Ectodermal cell (in vitro differentiated cells): ENCODE results near the gene ENTPD3.
A peak's percentile ranks its signal among the peaks of the same experiment; 100 is the strongest.
"Not testable (repeated sequence)": the region's sequence is repeated elsewhere in the genome, so short reads cannot be mapped to it uniquely, and the experiment has no call there.

Source experiments
- H3K27ac ChIP-seq: 2 replicates; pipeline ENCODE4 v1.7.0; 2013; ENCODE audit warnings: mild to moderate bottlenecking, low read depth, low read length; ENCODE audit not compliant: insufficient read depth, poor library complexity, severe bottlenecking
- H3K27me3 ChIP-seq: 2 replicates; pipeline ENCODE4 v1.7.0; 2013; ENCODE audit warnings: mild to moderate bottlenecking, low read length; ENCODE audit not compliant: insufficient read depth, control insufficient read depth, poor library complexity, severe bottlenecking
- H3K36me3 ChIP-seq: one replicate; pipeline ENCODE4 v1.7.0; 2013; ENCODE audit warnings: low read length; ENCODE audit not compliant: control insufficient read depth, insufficient read depth
- H3K4me1 ChIP-seq: one replicate; pipeline ENCODE4 v1.7.0; 2013; ENCODE audit warnings: low read length; ENCODE audit not compliant: control insufficient read depth, insufficient read depth
- H3K4me3 ChIP-seq: 2 replicates; pipeline ENCODE4 v1.7.0; 2013; ENCODE audit warnings: low read depth, low read length, control low read depth; ENCODE audit not compliant: insufficient read depth
- H3K9me3 ChIP-seq: 2 replicates; pipeline ENCODE4 v1.7.0; 2013; ENCODE audit warnings: mild to moderate bottlenecking, low read length, moderate library complexity; ENCODE audit not compliant: control insufficient read depth
- WGBS, 2 experiments: methylation state at CpG; one replicate each; pipeline ENCODE4 v1.1.7; 2013; ENCODE audit warnings: missing lambda C conversion rate in 2 of 2; 5-methylcytosine and 5-hydroxymethylcytosine counted together

The ENTPD3 gene

DNA sequence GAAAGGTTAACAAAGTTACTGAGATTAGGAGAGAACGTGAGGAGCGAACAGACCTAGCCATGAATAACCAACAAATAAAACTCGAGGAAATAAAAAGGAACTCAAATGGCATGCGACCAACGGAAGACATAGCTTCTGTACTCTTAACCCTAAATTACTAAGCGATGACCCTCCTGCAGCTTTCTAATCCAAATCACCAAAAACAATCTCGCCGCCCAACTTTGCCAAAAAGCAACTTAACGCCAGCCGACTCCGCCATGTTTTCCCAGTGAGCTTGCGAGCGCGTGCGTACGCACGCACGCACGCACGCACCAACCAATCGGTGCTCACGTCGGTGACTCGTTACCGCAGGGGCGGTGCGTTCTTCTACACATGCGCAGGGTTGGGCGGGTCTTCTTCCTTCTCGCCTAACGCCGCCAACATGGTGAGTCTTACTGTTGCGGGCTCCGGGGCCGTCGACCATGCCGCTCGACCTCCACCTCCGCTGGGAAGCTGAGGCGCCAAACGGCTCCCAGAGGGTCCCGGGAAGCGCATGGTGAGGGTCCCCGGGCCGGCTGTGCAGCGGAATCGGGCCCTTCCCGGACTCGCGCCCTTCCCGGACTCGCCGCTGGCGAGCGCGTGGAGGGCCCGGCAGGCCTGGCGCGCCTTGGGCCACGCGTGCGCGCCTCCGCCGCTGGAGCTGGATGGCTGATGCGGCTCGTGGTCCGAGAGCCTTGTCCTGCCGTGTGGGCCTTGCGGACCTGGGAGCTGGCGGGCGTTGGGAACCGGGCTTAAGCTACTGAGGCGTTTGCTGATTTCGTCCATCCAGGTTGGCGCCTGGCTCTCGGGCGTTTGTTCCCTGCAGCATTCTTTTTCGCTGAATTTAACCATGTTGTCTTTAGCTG is 70.2 kb downstream of the ENTPD3 start, which contains the start of gene RPL14:
RPL14 (plus strand) TSS at position 400 of the 884 bp plus-strand sequence; CDS start at position 533, 133 bp downstream.
- 0 to 1% methylated on average over 79 of the region's 79 CpGs for WGBS, 2 experiments
- peak within 1 kb of the TSS; percentile 90 for H3K4me3 ChIP-seq
- H3K27me3 ChIP-seq = no peaks in the 10 kb centered on the region
- no peak within 1 kb of the TSS for H3K27ac ChIP-seq
- no peaks in the 10 kb centered on the region for H3K9me3 ChIP-seq
- H3K4me1 ChIP-seq = peaks cover 16% of the 10 kb centered on the region
- peaks cover 23% of the 10 kb centered on the region for H3K36me3 ChIP-seq

DNA sequence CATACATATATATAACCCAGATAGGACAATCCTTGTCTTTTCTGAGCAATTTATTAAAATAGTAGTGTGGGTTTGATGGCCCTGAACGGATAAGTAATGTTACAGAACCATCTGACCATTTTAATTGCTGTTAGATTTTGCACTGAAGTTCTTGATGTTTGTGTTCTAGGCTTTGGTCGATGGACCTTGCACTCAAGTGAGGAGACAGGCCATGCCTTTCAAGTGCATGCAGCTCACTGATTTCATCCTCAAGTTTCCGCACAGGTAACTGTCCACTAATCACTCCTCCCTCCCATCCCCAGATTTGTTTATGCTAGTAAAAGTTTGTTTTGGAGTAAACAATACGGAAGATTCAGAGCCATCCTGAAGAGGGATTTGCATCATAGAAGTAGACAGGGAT is 71.5 kb downstream of the ENTPD3 start:
- no peak overlapping the region for H3K27ac ChIP-seq
- WGBS, 2 experiments = 93 to 97% methylated on average over 4 of the region's 4 CpGs
- peak overlapping the region; percentile 90 for H3K4me3 ChIP-seq
- no peaks in the 10 kb centered on the region for H3K27me3 ChIP-seq
- no peaks in the 10 kb centered on the region for H3K9me3 ChIP-seq
- H3K4me1 ChIP-seq = peaks cover 12% of the 10 kb centered on the region
- H3K36me3 ChIP-seq = peaks cover 28% of the 10 kb centered on the region

DNA sequence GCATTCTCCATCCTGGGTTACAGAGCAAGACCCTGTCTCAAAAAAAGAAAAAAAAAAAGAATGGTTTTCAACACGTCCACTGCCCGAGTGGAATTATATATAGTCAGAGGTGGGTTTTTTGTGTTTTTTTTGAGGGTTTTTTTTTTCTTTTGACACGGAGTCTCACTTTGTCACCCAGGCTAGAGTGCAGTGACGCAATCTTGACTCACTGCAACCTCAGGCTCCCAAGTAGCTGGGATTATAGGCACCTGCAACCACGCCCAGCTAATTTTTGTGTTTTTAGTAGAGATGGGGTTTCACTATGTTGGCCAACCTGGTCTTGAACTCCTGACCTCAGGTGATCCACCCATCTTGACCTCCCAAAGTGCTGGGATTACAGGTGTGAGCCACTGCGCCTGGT is 73.5 kb downstream of the ENTPD3 start:
- H3K27ac ChIP-seq, H3K4me1 ChIP-seq, H3K4me3 ChIP-seq, H3K27me3 ChIP-seq, H3K9me3 ChIP-seq: not testable (repeated sequence)
- H3K36me3 ChIP-seq = peaks cover 36% of the 10 kb centered on the region
- 95 to 96% methylated on average over 5 to 6 of the region's 6 CpGs for WGBS, 2 experiments

DNA sequence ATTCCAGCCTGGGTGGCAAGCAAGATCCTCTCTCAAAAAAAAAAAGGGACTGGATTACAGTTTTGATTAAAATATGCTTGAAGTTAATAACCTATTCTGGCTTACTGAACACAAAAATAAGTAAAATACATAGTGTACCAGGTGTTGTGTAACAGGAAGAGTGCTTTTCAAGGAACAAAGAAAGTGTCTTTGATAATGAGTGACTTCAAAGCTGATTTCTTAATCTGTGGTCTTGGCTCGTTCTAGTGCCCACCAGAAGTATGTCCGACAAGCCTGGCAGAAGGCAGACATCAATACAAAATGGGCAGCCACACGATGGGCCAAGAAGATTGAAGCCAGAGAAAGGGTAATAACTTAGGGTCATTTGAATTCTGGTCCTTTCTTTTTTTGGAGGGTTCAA is 74.2 kb downstream of the ENTPD3 start:
- no peaks in the 10 kb centered on the region for H3K9me3 ChIP-seq
- peaks cover 36% of the 10 kb centered on the region for H3K36me3 ChIP-seq
- H3K4me3 ChIP-seq = no peak overlapping the region
- H3K27me3 ChIP-seq = no peaks in the 10 kb centered on the region
- no peak overlapping the region for H3K27ac ChIP-seq
- peaks cover 7% of the 10 kb centered on the region for H3K4me1 ChIP-seq
- 97 to 98% methylated on average over 3 of the region's 3 CpGs for WGBS, 2 experiments

DNA sequence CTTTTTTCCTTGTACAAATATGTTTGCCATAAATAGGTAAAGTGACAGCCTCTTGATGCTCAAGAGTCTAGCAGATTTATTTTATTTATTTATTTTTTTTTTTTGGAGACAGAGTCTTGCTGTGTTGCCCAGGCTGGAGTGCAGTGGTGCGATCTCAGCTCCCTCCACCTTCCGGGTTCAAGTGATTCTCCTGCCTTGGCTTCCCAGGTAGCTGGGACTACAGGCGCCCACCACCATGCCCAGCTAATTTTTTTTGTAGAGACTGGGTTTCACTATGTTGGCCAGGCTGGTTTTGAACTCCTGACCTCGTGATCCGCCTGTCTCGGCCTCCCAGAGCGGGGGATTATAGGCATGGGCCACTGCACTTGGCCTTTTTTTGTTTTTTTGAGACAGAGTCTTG is 75.9 kb downstream of the ENTPD3 start:
- peaks cover 36% of the 10 kb centered on the region for H3K36me3 ChIP-seq
- not testable (repeated sequence) for H3K9me3 ChIP-seq, H3K4me3 ChIP-seq, H3K27ac ChIP-seq, H3K27me3 ChIP-seq, H3K4me1 ChIP-seq
- 92 to 93% methylated on average over 7 of the region's 7 CpGs for WGBS, 2 experiments

DNA sequence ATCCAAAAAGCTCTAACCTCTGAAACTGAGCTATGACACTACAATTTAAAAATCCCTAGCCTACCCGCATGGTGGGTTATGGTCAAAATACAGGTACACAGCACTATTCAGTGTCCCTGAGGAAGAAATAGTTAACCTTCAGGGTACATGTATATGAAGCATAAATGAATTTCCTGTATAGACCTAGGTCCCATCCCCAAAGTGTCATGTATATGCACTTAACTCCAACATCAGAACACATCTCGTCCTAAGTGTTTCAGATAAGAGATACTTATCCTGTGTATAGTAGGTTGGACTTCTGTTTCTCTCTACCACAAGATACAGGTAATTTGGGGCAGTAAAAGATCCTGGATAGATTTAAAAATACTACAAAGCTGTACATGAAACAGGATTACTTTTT is 76.6 kb downstream of the ENTPD3 start:
- 100% methylated on average over 1 to 2 of the region's 2 CpGs for WGBS, 2 experiments
- Histone ChIP-seq H3K4me1 (peaks cover 1% of the 10 kb centered on the region), H3K9me3 (no peaks in the 10 kb centered on the region), H3K4me3 (no peak overlapping the region), H3K36me3 (peaks cover 36% of the 10 kb centered on the region), H3K27me3 (no peaks in the 10 kb centered on the region), H3K27ac (no peak overlapping the region)

DNA sequence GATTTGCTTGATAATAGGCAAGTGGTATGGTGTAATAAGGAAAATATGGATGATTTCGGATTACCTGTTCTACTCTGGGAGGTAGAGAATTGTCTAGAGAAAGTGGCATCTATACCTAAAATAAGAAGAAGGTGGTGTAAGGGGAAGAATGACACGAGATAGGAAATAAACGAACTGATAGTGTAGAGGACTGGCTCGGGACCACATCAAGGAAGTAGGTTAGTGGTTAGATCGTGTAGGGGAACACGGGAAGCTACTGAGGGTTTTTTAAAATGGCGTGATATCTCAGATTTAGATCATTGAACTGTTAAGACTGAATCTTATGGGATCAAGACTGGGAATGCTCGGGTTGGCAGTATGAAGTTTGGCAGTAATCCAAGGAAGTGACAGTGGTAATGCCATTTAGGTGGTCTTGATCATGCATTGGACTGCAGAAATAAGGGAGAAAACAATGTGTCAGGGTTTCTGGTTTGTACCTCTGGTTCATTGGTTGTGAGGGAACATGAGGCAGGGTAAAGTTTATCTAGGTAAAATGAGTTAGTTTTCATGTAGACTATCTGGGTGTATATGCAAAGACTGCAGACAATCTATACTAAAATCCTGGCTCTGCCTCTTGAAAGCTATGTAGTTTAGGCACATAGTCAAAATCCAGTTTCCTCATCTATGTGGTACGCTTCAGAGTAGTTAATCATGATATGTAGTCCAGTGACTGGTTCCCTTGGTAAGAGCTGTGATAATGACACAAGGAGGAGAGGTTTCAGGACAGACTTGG is 77.5 kb downstream of the ENTPD3 start:
- Histone ChIP-seq H3K27me3 (no peaks in the 10 kb centered on the region), H3K4me1 (no peaks in the 10 kb centered on the region), H3K4me3 (no peak overlapping the region), H3K27ac (no peak overlapping the region), H3K36me3 (peaks cover 36% of the 10 kb centered on the region), H3K9me3 (no peaks in the 10 kb centered on the region)
- 95 to 96% methylated on average over 8 of the region's 9 CpGs for WGBS, 2 experiments

DNA sequence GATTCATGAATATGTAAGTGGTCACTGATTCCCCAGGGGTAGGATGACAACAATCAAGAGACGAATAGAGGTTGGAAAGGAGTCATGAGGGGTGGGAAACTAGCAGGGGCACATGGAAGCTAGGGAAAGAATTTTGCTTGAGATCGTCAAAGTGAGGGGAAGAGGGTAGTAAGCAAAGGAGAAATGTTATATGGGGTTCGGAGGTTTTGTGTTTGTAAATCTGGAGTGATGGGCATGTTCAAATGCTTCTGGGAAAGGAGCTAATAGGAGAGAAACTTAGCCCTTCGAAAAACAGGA is 78.1 kb downstream of the ENTPD3 start:
- Histone ChIP-seq H3K4me3 (no peak overlapping the region), H3K4me1 (no peaks in the 10 kb centered on the region), H3K27me3 (no peaks in the 10 kb centered on the region), H3K9me3 (no peaks in the 10 kb centered on the region), H3K27ac (no peak overlapping the region), H3K36me3 (peaks cover 31% of the 10 kb centered on the region)
- 82 to 85% methylated on average over 4 of the region's 4 CpGs for WGBS, 2 experiments

DNA sequence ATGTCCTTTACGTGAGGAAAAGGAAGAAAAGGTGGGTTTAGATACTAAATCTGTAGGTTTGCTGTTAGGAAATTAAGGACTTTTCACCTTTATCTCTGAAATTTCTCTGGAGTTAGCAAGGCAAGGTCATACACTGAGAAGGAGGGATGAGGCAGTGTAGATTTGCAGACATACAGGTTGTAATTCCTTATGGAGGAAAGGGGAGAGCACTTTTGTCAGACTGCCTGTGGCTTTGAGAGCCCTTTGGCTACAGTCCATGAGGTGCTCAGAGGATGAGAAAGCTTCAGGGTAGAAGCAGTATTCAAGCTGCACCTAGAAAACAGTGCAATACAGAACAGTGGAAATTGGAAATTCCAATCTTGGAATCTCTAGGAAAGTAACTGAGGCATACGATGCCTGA is 78.5 kb downstream of the ENTPD3 start:
- Histone ChIP-seq H3K36me3 (peaks cover 27% of the 10 kb centered on the region), H3K27ac (no peak overlapping the region), H3K4me3 (no peak overlapping the region), H3K9me3 (no peaks in the 10 kb centered on the region), H3K27me3 (no peaks in the 10 kb centered on the region), H3K4me1 (no peaks in the 10 kb centered on the region)
- WGBS, 2 experiments = 90 to 93% methylated on average over 2 of the region's 2 CpGs

DNA sequence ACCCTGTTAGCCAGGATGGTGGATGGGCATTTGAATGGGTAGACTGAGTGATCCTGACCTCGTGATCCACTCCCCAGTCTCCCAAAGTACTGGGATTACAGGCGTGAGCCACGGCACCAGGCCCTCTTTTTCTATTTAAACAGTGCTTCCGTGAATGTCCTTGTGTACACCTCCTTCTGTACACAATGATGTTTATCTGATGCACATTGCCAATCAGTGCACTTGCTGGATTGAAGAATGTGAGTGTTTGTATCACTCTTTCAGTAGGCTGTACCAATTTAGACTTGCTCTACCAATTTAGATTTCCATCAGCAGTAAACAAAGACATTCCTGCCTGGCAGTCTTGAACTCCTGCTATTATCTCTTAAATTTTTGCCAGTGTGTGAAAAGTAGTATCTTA is 81.0 kb downstream of the ENTPD3 start:
- H3K9me3 ChIP-seq = no peaks in the 10 kb centered on the region
- WGBS, 2 experiments = 92 to 94% methylated on average over 4 of the region's 4 CpGs
- no peaks in the 10 kb centered on the region for H3K4me1 ChIP-seq

More for the DNA sequence above, 81.0 kb downstream of the ENTPD3 start:
- Histone ChIP-seq H3K27me3 (no peaks in the 10 kb centered on the region), H3K27ac (no peak overlapping the region), H3K4me3 (no peak overlapping the region), H3K36me3 (peaks cover 12% of the 10 kb centered on the region)
